GM19324 (cell line): ENCODE measurements around the gene FAM162B.
"Not testable (repeated sequence)": the region's sequence is repeated elsewhere in the genome, so short reads cannot be mapped to it uniquely, and the experiment has no call there.

Source experiments
- ATAC-seq: cut with Tn5 transposase; IDR thresholded peaks from one replicate; pipeline ENCODE4 v1.9.1; 2021; ENCODE audit warnings: mild to moderate bottlenecking, moderate library complexity; ENCODE audit not compliant: unreplicated experiment, low FRiP score

The FAM162B gene

GRCh38 chr6:116764961-116765841 lies at the start of gene FAM162B:
Gene FAM162B (minus strand): TSS chr6:116765719. CDS start chr6:116765576, 143 bp downstream.
- ATAC-seq = no peak

GRCh38 chr6:116812051-116812650 lies 46.6 kb upstream of the FAM162B start:
- no peak for ATAC-seq

- no peak for ATAC-seq
Measured at GRCh38 chr6:116801971-116802370, 36.5 kb upstream of the FAM162B start.

GRCh38 chr6:116799945-116800344 lies 34.4 kb upstream of the FAM162B start:
- no peak for ATAC-seq

- no peak for ATAC-seq
Measured at GRCh38 chr6:116797585-116797984, 32.1 kb upstream of the FAM162B start.

- ATAC-seq = no peak
Measured at GRCh38 chr6:116793224-116793623, 27.7 kb upstream of the FAM162B start.

GRCh38 chr6:116783852-116784251 lies 18.3 kb upstream of the FAM162B start:
- ATAC-seq = no peak

GRCh38 chr6:116779573-116780164 lies 14.2 kb upstream of the FAM162B start:
- no peak for ATAC-seq

GRCh38 chr6:116773886-116774285 lies 8.4 kb upstream of the FAM162B start:
- ATAC-seq = no peak

GRCh38 chr6:116772450-116772849 lies 6.9 kb upstream of the FAM162B start:
- no peak for ATAC-seq

GRCh38 chr6:116767715-116768114 lies 2.2 kb upstream of the FAM162B start:
- ATAC-seq = no peak

GRCh38 chr6:116766506-116767176 lies 1.1 kb upstream of the FAM162B start:
- ATAC-seq = no peak

GRCh38 chr6:116764629-116764960 lies 924 bp downstream of the FAM162B start:
- no peak for ATAC-seq

- ATAC-seq = no peak
Measured at GRCh38 chr6:116763906-116764628, 1.5 kb downstream of the FAM162B start.

- no peak for ATAC-seq
Measured at GRCh38 chr6:116763048-116763447, 2.5 kb downstream of the FAM162B start.

GRCh38 chr6:116762235-116762634 lies 3.3 kb downstream of the FAM162B start:
- no peak for ATAC-seq

GRCh38 chr6:116761779-116762178 lies 3.7 kb downstream of the FAM162B start:
- no peak for ATAC-seq

GRCh38 chr6:116745176-116745575 lies 20.3 kb downstream of the FAM162B start:
- ATAC-seq = no peak

GRCh38 chr6:116741571-116741970 lies 23.9 kb downstream of the FAM162B start:
- no peak for ATAC-seq

- not testable (repeated sequence) for ATAC-seq
Measured at GRCh38 chr6:116740486-116740885, 25.0 kb downstream of the FAM162B start.
